AG04450 (cell line): ENCODE measurements around the gene TRMO. TPM values are rescaled to one million over a fixed set of nuclear protein-coding genes. Genes with fewer than 3 reads are reported as not detected.

Experiments used
- CTCF ChIA-PET: fragments of 300-600, 350-600 bp; formaldehyde crosslinking; extraction: SDS; loops from one replicate; lab custom pipeline; 2022; ENCODE audit warnings: antibody characterized with exemption, inconsistent platforms; lab: Charles Lee
- POLR2A ChIA-PET: fragments of 350-600 bp; formaldehyde crosslinking; extraction: SDS; loops from one replicate; lab custom pipeline; 2021; ENCODE audit warnings: antibody characterized with exemption, inconsistent platforms; lab: Yijun Ruan, JAX
- DNase-seq: peaks from one replicate; pipeline ENCODE4 v3.0.0-alpha.2; 2011; ENCODE audit warnings: low read depth, low spot score
- H3K27ac ChIP-seq: one replicate; pipeline ENCODE4 v1.5.1; 2012; ENCODE audit warnings: low read depth, low read length, control low read depth
- H3K27me3 ChIP-seq: one replicate; pipeline ENCODE4 v1.6.0; 2012; ENCODE audit warnings: low read length; ENCODE audit not compliant: control insufficient read depth, insufficient read depth
- H3K4me3 ChIP-seq: 2 replicates; pipeline ENCODE4 v1.5.1; 2011; ENCODE audit warnings: mild to moderate bottlenecking, low read depth, low read length, control low read depth
- H3K9me3 ChIP-seq: 2 replicates; pipeline ENCODE4 v1.5.1; 2012; ENCODE audit warnings: low read length; ENCODE audit not compliant: control insufficient read depth, insufficient read depth
- polyA plus RNA-seq: library from polyadenylated mRNA; depleted of rRNA; stranded (reverse); fragments of >200 nt; gene quantifications from 2 replicates; pipeline ENCODE4 v1.2.3, GENCODE V29; 2011
- TF ChIP-seq, protein P1 (sequence below): IDR thresholded peaks from 2 replicates; pipeline ENCODE4 v1.5.1; 2011; ENCODE audit warnings: low read depth, low read length, control low read depth, inconsistent platforms

Gene TRMO
- polyA plus RNA-seq, 1 experiment, result 12.6 TPM

DNA sequence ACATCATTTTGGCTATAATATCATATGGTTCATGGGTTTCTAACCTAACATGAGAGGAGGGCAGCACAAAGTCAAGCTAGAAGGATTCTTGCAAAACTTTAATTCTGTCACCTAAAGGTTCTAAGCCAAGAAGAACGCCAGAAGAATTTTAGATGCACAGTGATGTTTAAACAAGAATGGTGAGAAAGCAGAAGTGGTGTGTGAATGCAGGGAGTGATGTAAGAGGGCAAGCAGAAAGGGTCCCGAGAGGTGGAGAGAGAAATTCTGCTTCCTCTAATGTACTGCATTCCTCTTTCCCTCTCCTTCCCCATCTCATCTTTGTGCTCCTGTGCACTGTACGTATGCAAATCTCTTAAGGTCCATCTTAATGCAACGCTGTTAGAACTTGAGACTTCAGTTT lies 2.1 kb upstream of the TRMO start:
- Histone ChIP-seq H3K4me3 (no peak overlapping the region), H3K27me3 (peaks cover 12% of the 10 kb centered on the region), H3K27ac (no peak overlapping the region), H3K9me3 (no peaks in the 10 kb centered on the region)
- TF ChIP-seq, protein P1, sequence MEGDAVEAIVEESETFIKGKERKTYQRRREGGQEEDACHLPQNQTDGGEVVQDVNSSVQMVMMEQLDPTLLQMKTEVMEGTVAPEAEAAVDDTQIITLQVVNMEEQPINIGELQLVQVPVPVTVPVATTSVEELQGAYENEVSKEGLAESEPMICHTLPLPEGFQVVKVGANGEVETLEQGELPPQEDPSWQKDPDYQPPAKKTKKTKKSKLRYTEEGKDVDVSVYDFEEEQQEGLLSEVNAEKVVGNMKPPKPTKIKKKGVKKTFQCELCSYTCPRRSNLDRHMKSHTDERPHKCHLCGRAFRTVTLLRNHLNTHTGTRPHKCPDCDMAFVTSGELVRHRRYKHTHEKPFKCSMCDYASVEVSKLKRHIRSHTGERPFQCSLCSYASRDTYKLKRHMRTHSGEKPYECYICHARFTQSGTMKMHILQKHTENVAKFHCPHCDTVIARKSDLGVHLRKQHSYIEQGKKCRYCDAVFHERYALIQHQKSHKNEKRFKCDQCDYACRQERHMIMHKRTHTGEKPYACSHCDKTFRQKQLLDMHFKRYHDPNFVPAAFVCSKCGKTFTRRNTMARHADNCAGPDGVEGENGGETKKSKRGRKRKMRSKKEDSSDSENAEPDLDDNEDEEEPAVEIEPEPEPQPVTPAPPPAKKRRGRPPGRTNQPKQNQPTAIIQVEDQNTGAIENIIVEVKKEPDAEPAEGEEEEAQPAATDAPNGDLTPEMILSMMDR, result no peak
- DNase-seq, result no peak
- ChIA-PET POLR2A (no interaction called here), CTCF (interaction anchor here (0.6 to 5.0 kb wide), 50 partner anchors 11 to 851 kb away, joined by 3 to 45 read pairs (median 4); partner anchors contain the start of genes ANP32B, HEMGN, NANS and TBC1D2)

DNA sequence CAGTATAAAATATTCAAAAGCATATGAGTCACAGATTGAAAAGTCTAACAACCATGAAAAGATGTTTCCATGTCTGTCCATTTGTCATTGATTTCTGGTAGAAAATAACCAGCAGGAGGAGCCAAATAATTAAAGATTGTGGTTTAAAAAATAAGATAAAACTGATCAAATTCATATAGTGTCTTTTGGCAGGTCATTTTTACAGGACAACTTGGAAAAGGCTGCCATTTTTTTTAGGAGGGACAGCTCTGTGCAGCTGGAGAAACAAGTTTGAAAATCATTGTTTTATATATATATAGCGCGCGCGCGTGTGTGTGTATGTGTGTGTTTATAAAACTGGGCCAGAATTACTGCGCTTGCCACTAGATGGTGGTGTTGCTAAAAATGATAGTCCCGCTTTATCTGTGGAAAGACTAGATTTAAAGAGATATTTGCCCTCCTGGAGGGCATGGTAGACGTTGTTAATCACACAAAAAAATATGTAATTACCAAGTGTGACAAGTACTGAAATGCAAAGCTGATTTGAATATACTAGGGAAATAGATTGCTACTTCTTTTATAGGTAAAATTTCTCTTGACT lies 1.3 kb upstream of the TRMO start:
- Histone ChIP-seq H3K27me3 (peaks cover 12% of the 10 kb centered on the region), H3K9me3 (no peaks in the 10 kb centered on the region), H3K4me3 (peak overlapping the region; percentile 51), H3K27ac (no peak overlapping the region)
- ChIA-PET POLR2A (no interaction called here), CTCF (interaction anchor here (0.6 to 5.0 kb wide), 60 partner anchors 11 to 852 kb away, joined by 3 to 45 read pairs (median 4); partner anchors contain the start of genes ANP32B, HEMGN, NANS and TBC1D2)
- DNase-seq, result peak; percentile 53
- TF ChIP-seq, protein P1, result peak; percentile 73

DNA sequence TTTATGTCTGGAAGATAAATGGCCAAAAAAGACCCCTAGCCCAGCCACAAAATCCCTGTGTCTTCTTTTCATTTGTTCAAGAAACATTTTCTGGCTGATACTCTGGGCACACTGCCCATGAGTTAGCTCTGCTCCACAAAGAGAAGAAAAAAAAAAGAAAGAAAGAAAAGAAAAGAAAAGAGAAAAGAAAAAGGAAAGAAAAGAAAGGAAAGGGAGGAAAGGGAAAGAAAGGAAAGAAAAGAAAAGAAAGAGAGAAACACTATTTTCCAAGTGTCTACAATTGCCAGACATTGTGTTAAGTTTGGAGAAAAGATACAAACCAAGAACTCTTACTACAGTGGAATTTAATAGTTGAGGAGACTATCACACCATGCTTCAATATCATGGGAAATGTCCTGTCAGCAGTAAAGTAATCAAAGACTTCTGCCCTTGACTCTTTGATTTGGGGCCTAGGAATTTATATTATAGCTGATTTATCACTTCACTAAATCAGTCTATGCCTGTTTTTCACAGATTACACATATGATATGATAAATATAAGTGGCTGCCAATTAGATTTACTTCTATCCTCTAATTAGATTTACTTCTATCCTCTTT lies 3.0 kb downstream of the TRMO start:
- TF ChIP-seq, protein P1, result no peak
- Histone ChIP-seq H3K4me3 (no peak overlapping the region), H3K9me3 (no peaks in the 10 kb centered on the region), H3K27me3 (no peaks in the 10 kb centered on the region), H3K27ac (no peak overlapping the region)
- ChIA-PET CTCF (interaction anchor here (0.6 to 5.0 kb wide), 2 partner anchors 18 to 116 kb away, joined by 3 to 44 read pairs; no protein-coding TSS in a partner anchor), POLR2A (no interaction called here)
- no peak for DNase-seq

DNA sequence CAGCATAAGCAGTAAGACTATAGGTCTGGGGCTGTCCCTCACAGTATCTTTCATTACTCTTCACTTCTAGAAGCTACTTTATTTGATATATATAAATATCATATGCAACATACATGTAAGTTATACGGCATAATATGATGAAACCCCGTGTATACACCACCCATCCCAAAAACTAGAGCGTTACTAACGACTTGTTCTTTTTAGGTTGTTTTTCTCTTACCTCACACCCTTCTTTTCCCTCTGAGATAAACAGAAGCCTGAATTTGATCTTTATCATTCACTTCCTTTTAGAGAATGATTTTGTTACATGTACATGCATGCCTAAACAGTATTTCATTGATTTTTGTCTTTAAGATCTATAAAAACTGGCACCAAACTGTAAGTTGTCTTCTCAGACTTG lies 3.7 kb downstream of the TRMO start:
- H3K27ac ChIP-seq, result no peak overlapping the region
- no peaks in the 10 kb centered on the region for H3K27me3 ChIP-seq
- H3K4me3 ChIP-seq, result no peak overlapping the region
- TF ChIP-seq, protein P1, result no peak
- ChIA-PET CTCF (interaction anchor here (0.6 to 2.4 kb wide), 2 partner anchors 16 to 116 kb away, joined by 3 to 12 read pairs; no protein-coding TSS in a partner anchor), POLR2A (no interaction called here)
- no peaks in the 10 kb centered on the region for H3K9me3 ChIP-seq
- no peak for DNase-seq

DNA sequence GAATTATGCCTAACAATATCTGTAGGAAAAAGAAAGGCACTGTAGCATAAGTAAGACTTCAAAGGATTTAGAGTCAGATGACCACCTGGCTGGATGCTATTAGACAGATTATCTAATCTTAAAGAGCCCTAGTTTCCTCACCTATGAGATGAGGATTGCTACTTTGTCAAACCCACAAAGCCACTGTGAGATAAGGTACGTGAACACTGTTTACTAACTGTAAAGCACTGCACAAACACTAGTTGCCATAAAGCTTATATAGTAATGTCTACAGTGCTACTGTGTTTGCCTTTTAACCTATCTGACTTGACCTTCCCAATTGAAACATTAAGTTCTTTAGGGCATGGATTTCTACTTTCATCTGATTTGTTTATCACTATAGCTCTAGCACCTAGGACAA lies 10.3 kb downstream of the TRMO start:
- TF ChIP-seq, protein P1, result no peak
- no peaks in the 10 kb centered on the region for H3K9me3 ChIP-seq
- no peak for DNase-seq
- H3K4me3 ChIP-seq, result no peak overlapping the region
- H3K27me3 ChIP-seq, result no peaks in the 10 kb centered on the region
- POLR2A ChIA-PET, result interaction anchor here (0.7 kb wide), 1 partner anchor 99 kb away, joined by 6 read pairs; no protein-coding TSS in a partner anchor
- CTCF ChIA-PET, result interaction anchor here (1.9 to 7.4 kb wide), 2 partner anchors 10 to 11 kb away, joined by 15 to 48 read pairs; partner anchors contain the start of gene TRMO
- H3K27ac ChIP-seq, result no peak overlapping the region
